ENCODE measurements around the gene ATP9A.

GRCh38 chr20:51731731-51732095 is 36.5 kb downstream of the ATP9A start:
- TF ChIP-seq CTCF (conservative IDR thresholded peaks at IDR 0.05; ENCODE audit: low read depth, low read length) (no peak), EZH2phosphoT487 (IDR thresholded peaks at IDR 0.05; ENCODE audit: borderline replicate concordance, low read length) (no peak), EZH2 (IDR thresholded peaks at IDR 0.05; ENCODE audit: low read length, unreplicated experiment) (no peak)

Data from PC-3 (cell line).